ENCODE results near the gene CDH22. TPM values are rescaled to one million over a fixed set of nuclear protein-coding genes. Genes with fewer than 3 reads are reported as not detected.

CDH22 gene
- total RNA-seq, 3 donors from 2014 or later, result 0.13 to 0.32 (median 0.19) TPM

GRCh38 chr20:46195264-46196036 lies 112.8 kb downstream of the CDH22 start:
- Histone ChIP-seq H3K4me3 (no peak overlapping the region), H3K9me3 (no peaks in the 10 kb centered on the region), H3K36me3 (ENCODE audit: low read depth) (no peaks in the 10 kb centered on the region), H3K4me1 (ENCODE audit: low read depth) (no peaks in the 10 kb centered on the region)
- intact Hi-C loops (cut with DNase I, micrococcal nuclease), result no loop called here
- DNase-seq, result no peak
- TF ChIP-seq CTCF (IDR thresholded peaks at IDR 0.05), result no peak
- ATAC-seq, result no peak

GRCh38 chr20:46194409-46194808 lies 113.9 kb downstream of the CDH22 start:
- no peak for DNase-seq
- intact Hi-C loops (cut with DNase I, micrococcal nuclease), result no loop called here
- Histone ChIP-seq H3K4me1 (ENCODE audit: low read depth) (no peaks in the 10 kb centered on the region), H3K36me3 (ENCODE audit: low read depth) (no peaks in the 10 kb centered on the region), H3K4me3 (no peak overlapping the region), H3K9me3 (no peaks in the 10 kb centered on the region)
- TF ChIP-seq CTCF (IDR thresholded peaks at IDR 0.05), result no peak
- no peak for ATAC-seq

DNA sequence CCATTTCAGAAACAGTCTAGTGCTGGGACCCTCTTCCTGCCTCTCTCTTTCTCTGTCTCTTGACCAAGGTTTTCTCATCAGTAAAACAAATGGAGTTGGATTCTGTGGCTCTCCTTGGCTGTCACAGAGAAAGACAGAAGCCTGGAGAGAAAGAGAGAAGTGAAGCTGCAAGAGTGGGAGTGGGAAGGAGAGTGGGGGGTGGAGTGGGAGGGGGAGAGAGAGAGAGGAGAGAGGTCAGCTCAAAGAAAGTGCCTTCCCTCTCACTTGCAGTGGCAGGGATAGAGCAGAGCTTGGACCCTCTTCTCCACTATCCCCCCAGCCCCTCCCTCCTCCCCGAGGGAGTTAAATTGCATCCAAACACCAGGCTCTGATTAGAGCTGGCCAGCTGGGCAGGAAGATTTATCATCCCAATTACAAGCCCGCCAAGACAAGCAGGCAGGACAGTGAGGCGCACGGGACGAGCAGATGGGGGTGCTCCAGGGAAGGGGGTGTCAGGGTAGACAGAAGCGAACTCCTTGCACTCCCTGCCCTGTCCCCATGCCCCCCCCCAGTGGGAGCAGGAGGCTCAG lies 115.8 kb downstream of the CDH22 start:
- intact Hi-C loops (cut with DNase I, micrococcal nuclease), result no loop called here
- H3K9me3 ChIP-seq, result no peaks in the 10 kb centered on the region
- DNase-seq, result no peak

GRCh38 chr20:46191611-46192010 lies 116.7 kb downstream of the CDH22 start:
- DNase-seq (no peak), ATAC-seq (no peak)
- intact Hi-C loops (cut with DNase I, micrococcal nuclease), result no loop called here
- no peaks in the 10 kb centered on the region for H3K36me3 ChIP-seq (ENCODE audit: low read depth)
- no peak for TF ChIP-seq CTCF (IDR thresholded peaks at IDR 0.05)
- H3K4me3 ChIP-seq, result no peak overlapping the region
- no peaks in the 10 kb centered on the region for H3K9me3 ChIP-seq
- no peaks in the 10 kb centered on the region for H3K4me1 ChIP-seq (ENCODE audit: low read depth)

More for the DNA sequence above, 115.8 kb downstream of the CDH22 start:
- no peak overlapping the region for H3K4me3 ChIP-seq
- TF ChIP-seq CTCF (IDR thresholded peaks at IDR 0.05), result no peak
- no peaks in the 10 kb centered on the region for H3K36me3 ChIP-seq (ENCODE audit: low read depth)
- H3K4me1 ChIP-seq (ENCODE audit: low read depth), result no peaks in the 10 kb centered on the region
- no peak for ATAC-seq

GRCh38 chr20:46191168-46191540 lies 117.1 kb downstream of the CDH22 start:
- no peaks in the 10 kb centered on the region for H3K4me1 ChIP-seq (ENCODE audit: low read depth)
- H3K36me3 ChIP-seq (ENCODE audit: low read depth), result no peaks in the 10 kb centered on the region
- DNase-seq (no peak), ATAC-seq (no peak)
- TF ChIP-seq CTCF (IDR thresholded peaks at IDR 0.05), result no peak
- intact Hi-C loops (cut with DNase I, micrococcal nuclease), result no loop called here
- no peaks in the 10 kb centered on the region for H3K9me3 ChIP-seq
- H3K4me3 ChIP-seq, result no peak overlapping the region

All from mucosa of descending colon (tissue), 3 donors.